H1 (cell line): ENCODE data around the gene GINS2. TPM values are rescaled to one million over a fixed set of nuclear protein-coding genes. Genes with fewer than 3 reads are reported as not detected.

Source experiments
- CHD1 ChIP-seq: IDR thresholded peaks from 2 replicates; pipeline ENCODE4 v1.6.1; 2012; ENCODE audit warnings: low read depth, low read length, improper control_type of control experiment
- polyA plus RNA-seq, 7 experiments: library from polyadenylated mRNA; depleted of rRNA in 3 of 7; stranded (reverse) in 5 of 7; unstranded in 2 of 7; fragments of >200 nt in 5 of 7; fragments of 200-250 nt in 2 of 7; gene quantifications; 1 replicate in 5 of 7; 2 replicates in 1 of 7; 4 replicates in 1 of 7; pipeline versions ENCODE4 v1.2.1 to v1.2.3, GENCODE V29; 2011 to 2013; ENCODE audit warnings: missing spikeins in 2 of 7, mixed read lengths in 2 of 7
- total RNA-seq: library from RNA; stranded (reverse); fragmentation: NEBNext Ultra II Directional; extraction: Animal tissue kit (Norgen Biotek cat#: 25700); gene quantifications from 2 replicates; pipeline ENCODE4 v1.2.1, GENCODE V29; 2021

GINS2 gene
- total and polyA plus RNA-seq, 2 of the 8 experiments (the other 6 are each of a cell fraction or from before 2014, with no cell fraction given): 29.4 to 59.1 TPM

DNA sequence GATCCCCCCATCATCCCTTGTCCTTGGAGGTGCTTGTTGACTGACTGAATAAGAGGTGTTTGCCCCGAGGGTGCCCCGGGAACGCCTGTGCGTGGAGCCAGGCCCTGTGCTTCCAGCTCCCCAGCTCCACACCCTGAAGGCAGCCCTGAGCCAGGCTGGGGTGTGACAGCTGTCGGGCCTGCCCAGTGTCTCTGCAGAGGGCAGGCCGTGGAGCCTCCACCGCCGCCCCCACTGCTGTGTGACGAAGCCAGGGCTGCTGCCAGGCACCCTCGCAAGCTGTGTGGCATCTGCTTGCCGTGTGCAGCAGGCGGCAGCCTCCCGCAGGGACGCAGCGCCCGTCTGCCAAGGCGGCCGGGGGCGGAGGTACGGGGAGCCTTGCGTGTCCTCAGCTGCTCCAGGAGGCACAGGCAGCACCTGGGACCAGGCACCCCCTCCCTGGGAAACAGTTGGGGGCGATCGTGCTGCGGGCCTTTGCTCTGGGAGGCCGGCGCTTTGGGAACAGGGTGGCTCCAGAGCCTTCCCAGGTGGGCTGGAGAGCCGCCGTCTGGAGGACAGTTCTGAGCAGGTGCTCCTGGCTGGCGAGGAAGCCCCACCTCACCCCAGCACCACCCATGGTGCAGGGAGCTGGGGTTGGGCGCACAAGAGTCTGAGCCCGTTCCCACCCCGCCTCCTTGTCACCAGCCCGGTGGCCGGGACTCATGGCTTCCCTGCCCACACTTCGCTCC lies 49.1 kb downstream of the GINS2 start (continued):
- no peak for TF ChIP-seq CHD1
